Measurements from ENCODE around the gene TEX14.

DNA sequence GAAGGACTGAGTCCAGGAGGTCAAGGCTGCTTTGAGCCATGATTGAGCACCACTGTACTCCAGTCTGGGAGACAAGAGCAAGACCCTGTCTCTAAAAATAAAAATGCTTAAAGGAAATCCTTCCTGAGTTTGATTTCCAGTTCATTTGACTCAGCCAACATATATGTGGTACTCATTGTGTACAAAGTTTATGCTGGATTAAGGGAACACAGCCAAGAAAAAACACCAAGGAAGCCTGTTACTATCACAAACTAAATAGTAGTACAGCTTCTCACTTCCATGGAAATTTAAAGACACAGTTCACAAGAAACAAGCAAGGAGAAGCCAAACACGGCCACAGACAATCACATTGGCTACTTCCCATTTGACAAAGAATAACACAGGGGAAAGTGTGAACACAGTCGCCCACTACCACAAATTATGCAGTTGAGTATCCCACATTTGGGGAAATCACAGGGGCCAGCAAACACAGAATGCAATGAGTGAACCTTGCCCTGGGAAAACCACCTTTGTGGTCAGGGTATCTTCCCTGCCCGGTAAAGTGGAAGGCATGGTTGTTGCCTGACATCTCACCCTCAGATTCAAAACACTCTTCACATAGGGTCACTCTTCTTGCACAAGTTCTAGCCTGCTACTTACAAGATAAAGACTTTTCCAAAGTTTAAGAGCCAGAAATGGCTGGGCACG lies 14.5 kb downstream of the TEX14 start:
- TF ChIP-seq CTCF (IDR thresholded peaks at IDR 0.05) (no peak), POLR2A (IDR thresholded peaks at IDR 0.05) (no peak)
